Vagina (tissue), 2 donors: Measurements from ENCODE around the gene LAMC3. TPM values are rescaled to one million over a fixed set of nuclear protein-coding genes. Genes with fewer than 3 reads are reported as not detected.
A peak's percentile ranks its signal among the peaks of the same experiment; 100 is the strongest.

Experiments used
- DNase-seq, 2 donors: peaks; one replicate each; pipeline ENCODE4 v3.0.0-alpha.2; 2017; ENCODE audit errors: extremely low spot score in 2 of 2
- H3K27ac ChIP-seq: fragments of 200-600 bp; sonication (generic); one replicate; pipeline ENCODE4 v1.5.1; 2019
- H3K27me3 ChIP-seq: fragments of 200-600 bp; sonication (generic); one replicate; pipeline ENCODE4 v1.5.1; 2019
- H3K36me3 ChIP-seq, 2 donors: fragments of 200-600 bp; sonication (generic); one replicate each; pipeline ENCODE4 v1.5.1; 2017 to 2019
- H3K4me1 ChIP-seq: fragments of 200-600 bp; sonication (generic); one replicate; pipeline ENCODE4 v1.5.1; 2019
- H3K4me3 ChIP-seq, 2 donors: fragments of 200-600 bp; sonication (generic); 1 replicate in 1 of 2; 2 replicates in 1 of 2; pipeline ENCODE4 v1.5.1; 2016 to 2019
- H3K9me3 ChIP-seq: fragments of 200-600 bp; sonication (generic); one replicate; pipeline ENCODE4 v1.5.1; 2019
- POLR2A ChIP-seq, 2 donors: fragments of 450-650 bp; IDR thresholded peaks; one replicate each; pipeline ENCODE4 v1.6.1; 2017; ENCODE audit warnings: antibody characterized with exemption in 2 of 2, mild to moderate bottlenecking in 2 of 2, moderate library complexity in 2 of 2
- POLR2AphosphoS5 ChIP-seq, 2 donors: sonication (generic); formaldehyde crosslinking; IDR thresholded peaks; one replicate each; pipeline ENCODE4 v1.9.0; 2017; ENCODE audit warnings: antibody characterized with exemption in 2 of 2, mild to moderate bottlenecking in 2 of 2, low read depth in 1 of 2; ENCODE audit not compliant: insufficient read depth in 1 of 2
- intact Hi-C: fragments of 100-400 bp; cut with DNase I; formaldehyde crosslinking; loops from one replicate; pipeline ENCODE4 v1.15.1; 2023
- total RNA-seq: library from RNA; depleted of rRNA; stranded (reverse); fragments of >200 nt; gene quantifications from one replicate; pipeline ENCODE4 v1.2.3, GENCODE V29; 2016
- TF ChIP-seq, protein P1 (sequence below), 3 experiments: fragments of 450-650 bp in 2 of 3; fragments of 200-600 bp in 1 of 3; sonication (generic) in 1 of 3; IDR thresholded peaks; one replicate each; pipeline ENCODE4 v1.5.1; 2017 to 2019; ENCODE audit warnings: antibody characterized with exemption in 3 of 3, mild to moderate bottlenecking in 2 of 3, moderate library complexity in 2 of 3

Gene LAMC3
- total RNA-seq, 1 donor from 2014 or later = 13.3 TPM

DNA sequence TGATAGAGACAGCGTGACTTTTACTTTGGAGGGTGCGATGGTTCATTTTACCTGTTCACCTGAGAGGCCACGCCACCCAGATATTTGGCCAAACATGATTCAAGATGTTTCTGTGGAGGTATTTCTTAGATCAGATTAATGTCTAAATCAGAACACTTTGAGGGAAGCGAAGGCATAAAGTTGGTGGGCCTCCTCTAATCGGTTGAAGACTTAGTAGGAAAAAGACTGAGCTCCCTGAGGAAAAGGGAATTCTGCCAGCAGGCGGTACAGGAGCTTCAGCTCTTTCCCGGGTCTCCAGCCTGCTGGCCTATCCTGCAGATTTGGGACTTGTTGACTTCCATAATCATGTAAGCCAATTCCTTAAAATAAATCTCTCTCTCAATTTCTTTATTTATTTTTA lies 7.0 kb upstream of the LAMC3 start:
- TF ChIP-seq POLR2AphosphoS5 (IDR thresholded peaks at IDR 0.05; ENCODE audit: insufficient read depth in 1 of 2, low read depth in 1 of 2) (no peak), POLR2A (IDR thresholded peaks at IDR 0.05) (no peak)
- TF ChIP-seq, protein P1, sequence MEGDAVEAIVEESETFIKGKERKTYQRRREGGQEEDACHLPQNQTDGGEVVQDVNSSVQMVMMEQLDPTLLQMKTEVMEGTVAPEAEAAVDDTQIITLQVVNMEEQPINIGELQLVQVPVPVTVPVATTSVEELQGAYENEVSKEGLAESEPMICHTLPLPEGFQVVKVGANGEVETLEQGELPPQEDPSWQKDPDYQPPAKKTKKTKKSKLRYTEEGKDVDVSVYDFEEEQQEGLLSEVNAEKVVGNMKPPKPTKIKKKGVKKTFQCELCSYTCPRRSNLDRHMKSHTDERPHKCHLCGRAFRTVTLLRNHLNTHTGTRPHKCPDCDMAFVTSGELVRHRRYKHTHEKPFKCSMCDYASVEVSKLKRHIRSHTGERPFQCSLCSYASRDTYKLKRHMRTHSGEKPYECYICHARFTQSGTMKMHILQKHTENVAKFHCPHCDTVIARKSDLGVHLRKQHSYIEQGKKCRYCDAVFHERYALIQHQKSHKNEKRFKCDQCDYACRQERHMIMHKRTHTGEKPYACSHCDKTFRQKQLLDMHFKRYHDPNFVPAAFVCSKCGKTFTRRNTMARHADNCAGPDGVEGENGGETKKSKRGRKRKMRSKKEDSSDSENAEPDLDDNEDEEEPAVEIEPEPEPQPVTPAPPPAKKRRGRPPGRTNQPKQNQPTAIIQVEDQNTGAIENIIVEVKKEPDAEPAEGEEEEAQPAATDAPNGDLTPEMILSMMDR (IDR thresholded peaks at IDR 0.05) = no peak
- H3K36me3 ChIP-seq = no peaks in the 10 kb centered on the region
- H3K4me3 ChIP-seq = no peak overlapping the region
- intact Hi-C loops = no loop called here
- H3K4me1 ChIP-seq = no peaks in the 10 kb centered on the region
- DNase-seq = no peak
- no peaks in the 10 kb centered on the region for H3K9me3 ChIP-seq
- no peaks in the 10 kb centered on the region for H3K27me3 ChIP-seq
- H3K27ac ChIP-seq = no peak overlapping the region

DNA sequence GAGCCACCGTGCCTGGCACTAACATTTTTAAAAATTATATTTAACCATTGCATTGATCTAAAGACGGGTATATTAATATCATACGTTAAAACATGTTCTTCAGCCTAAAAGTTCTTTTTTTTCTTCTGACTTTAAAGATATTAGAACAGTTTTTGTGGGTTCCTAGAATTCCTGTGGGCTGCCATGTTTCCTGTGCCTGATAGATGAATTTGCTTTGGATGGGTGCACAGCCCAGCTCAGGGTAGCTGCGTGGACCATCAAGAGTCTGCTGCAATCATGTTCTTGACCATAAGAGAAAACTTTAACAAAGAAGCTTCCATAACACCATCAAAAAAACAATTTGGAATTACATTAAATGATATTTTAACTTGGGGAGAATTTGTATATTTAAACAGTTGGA lies 2.4 kb upstream of the LAMC3 start:
- H3K27me3 ChIP-seq = no peaks in the 10 kb centered on the region
- DNase-seq = no peak
- intact Hi-C loops = no loop called here
- H3K27ac ChIP-seq = no peak overlapping the region
- no peak overlapping the region for H3K4me3 ChIP-seq
- no peaks in the 10 kb centered on the region for H3K9me3 ChIP-seq
- no peak for TF ChIP-seq POLR2AphosphoS5 (IDR thresholded peaks at IDR 0.05; ENCODE audit: insufficient read depth in 1 of 2, low read depth in 1 of 2)
- TF ChIP-seq, protein P1 (IDR thresholded peaks at IDR 0.05) = no peak
- no peak for TF ChIP-seq POLR2A (IDR thresholded peaks at IDR 0.05)
- peaks cover 9% of the 10 kb centered on the region for H3K4me1 ChIP-seq
- no peaks in the 10 kb centered on the region for H3K36me3 ChIP-seq

DNA sequence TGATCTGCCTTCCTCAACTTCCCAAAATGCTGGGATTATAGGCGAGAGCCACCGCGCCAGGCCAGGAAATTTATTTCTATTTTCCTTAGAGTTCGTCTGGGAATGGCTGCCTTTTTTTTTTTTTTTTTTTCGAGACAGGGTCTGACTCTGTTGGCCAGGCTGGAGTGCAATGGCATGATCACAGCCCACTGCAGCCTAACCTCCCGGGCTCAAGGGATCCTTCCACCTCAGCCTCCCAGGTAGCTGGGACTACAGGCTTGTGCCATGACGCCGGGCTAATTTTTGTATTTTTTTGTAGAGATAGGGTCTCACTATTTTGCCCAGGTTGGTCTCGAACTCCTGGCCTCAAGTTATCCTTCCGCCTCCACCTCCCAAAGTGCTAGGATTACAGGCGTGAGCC lies 888 bp upstream of the LAMC3 start:
- Histone ChIP-seq H3K27me3 (no peaks in the 10 kb centered on the region), H3K4me3 (no peak overlapping the region), H3K27ac (no peak overlapping the region), H3K36me3 (no peaks in the 10 kb centered on the region), H3K9me3 (no peaks in the 10 kb centered on the region), H3K4me1 (peaks cover 11% of the 10 kb centered on the region)
- intact Hi-C loops = no loop called here
- DNase-seq = no peak
- TF ChIP-seq POLR2AphosphoS5 (IDR thresholded peaks at IDR 0.05; ENCODE audit: insufficient read depth in 1 of 2, low read depth in 1 of 2) (no peak), POLR2A (IDR thresholded peaks at IDR 0.05) (no peak)
- TF ChIP-seq, protein P1 (IDR thresholded peaks at IDR 0.05) = no peak

DNA sequence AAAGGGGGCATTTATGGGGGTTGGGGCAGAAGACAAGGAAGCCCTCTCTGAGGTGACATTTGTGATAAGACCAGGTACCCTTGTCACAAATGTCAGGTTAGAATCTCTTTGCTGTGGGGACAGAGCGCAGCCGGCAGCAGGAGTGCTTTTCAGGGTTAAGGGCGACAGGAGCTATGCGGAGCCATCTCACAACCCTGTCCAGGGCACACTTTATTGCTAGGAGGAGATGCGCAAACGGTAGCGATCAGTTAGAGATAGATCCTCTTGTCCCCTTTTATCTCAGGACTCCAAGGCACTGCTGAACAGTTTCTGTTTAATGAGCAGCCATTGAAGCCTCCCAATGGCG lies 438 bp upstream of the LAMC3 start:
- H3K27ac ChIP-seq = no peak overlapping the region
- H3K27me3 ChIP-seq = no peaks in the 10 kb centered on the region
- TF ChIP-seq POLR2AphosphoS5 (IDR thresholded peaks at IDR 0.05; ENCODE audit: insufficient read depth in 1 of 2, low read depth in 1 of 2) = no peak
- TF ChIP-seq, protein P1 (IDR thresholded peaks at IDR 0.05) = no peak
- no peak for DNase-seq
- H3K36me3 ChIP-seq = no peaks in the 10 kb centered on the region
- peaks cover 11% of the 10 kb centered on the region for H3K4me1 ChIP-seq
- no peaks in the 10 kb centered on the region for H3K9me3 ChIP-seq
- intact Hi-C loops = no loop called here
- peak overlapping the region; percentile 38 to 46 for H3K4me3 ChIP-seq

DNA sequence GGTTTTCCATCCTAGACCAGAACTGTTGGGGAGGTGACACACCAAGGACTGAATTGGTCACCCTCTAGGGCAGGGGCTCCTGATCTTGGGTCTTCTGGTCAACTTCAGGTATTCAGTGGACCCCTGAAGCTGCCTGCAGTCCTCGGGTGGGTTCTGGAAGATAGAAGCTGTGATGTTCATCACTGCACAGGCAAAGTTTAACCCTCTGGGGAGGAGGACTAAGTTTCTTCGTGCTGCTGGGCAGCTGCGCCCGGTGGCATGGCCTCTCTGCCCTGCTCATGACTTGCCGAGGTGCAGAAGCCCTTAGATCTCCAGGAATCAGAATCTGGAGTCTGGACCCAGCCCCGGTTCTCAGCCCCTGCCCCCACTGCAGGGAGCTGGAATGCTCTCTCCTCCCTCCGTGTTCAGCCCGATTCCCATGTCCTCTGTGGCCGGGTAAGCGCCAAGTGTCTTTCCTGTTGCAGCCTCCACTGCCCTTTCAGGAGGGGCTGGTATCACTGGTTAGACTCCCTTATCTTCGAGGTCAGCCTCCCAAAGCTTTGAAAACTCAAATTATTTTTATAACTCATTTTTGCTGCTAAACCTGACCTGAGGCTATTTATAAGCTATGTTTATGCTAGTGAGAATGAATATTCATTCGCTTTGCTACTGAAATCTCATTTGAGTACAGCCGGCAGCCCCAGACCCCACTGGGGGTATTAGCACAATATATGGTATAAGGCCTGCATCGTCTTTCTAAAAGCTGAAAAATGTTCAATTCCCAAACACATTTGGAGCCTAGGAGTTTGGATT lies 1.7 kb downstream of the LAMC3 start:
- Histone ChIP-seq H3K27me3 (no peaks in the 10 kb centered on the region), H3K9me3 (no peaks in the 10 kb centered on the region), H3K4me1 (peaks cover 21% of the 10 kb centered on the region), H3K36me3 (no peaks in the 10 kb centered on the region), H3K4me3 (peak overlapping the region in 1 of 2 donors; percentile 9), H3K27ac (no peak overlapping the region)
- no peak for DNase-seq
- no peak for TF ChIP-seq POLR2A (IDR thresholded peaks at IDR 0.05)
- TF ChIP-seq POLR2AphosphoS5 (IDR thresholded peaks at IDR 0.05; ENCODE audit: insufficient read depth in 1 of 2, low read depth in 1 of 2) = no peak
- TF ChIP-seq, protein P1 (IDR thresholded peaks at IDR 0.05) = no peak
- intact Hi-C loops = no loop called here
